ENCODE results near the gene DACT3.

DACT3 gene, protein sequence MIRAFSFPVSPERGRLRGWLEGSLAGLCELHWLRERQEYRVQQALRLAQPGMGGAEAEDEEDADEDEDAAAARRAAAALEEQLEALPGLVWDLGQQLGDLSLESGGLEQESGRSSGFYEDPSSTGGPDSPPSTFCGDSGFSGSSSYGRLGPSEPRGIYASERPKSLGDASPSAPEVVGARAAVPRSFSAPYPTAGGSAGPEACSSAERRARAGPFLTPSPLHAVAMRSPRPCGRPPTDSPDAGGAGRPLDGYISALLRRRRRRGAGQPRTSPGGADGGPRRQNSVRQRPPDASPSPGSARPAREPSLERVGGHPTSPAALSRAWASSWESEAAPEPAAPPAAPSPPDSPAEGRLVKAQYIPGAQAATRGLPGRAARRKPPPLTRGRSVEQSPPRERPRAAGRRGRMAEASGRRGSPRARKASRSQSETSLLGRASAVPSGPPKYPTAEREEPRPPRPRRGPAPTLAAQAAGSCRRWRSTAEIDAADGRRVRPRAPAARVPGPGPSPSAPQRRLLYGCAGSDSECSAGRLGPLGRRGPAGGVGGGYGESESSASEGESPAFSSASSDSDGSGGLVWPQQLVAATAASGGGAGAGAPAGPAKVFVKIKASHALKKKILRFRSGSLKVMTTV

DNA sequence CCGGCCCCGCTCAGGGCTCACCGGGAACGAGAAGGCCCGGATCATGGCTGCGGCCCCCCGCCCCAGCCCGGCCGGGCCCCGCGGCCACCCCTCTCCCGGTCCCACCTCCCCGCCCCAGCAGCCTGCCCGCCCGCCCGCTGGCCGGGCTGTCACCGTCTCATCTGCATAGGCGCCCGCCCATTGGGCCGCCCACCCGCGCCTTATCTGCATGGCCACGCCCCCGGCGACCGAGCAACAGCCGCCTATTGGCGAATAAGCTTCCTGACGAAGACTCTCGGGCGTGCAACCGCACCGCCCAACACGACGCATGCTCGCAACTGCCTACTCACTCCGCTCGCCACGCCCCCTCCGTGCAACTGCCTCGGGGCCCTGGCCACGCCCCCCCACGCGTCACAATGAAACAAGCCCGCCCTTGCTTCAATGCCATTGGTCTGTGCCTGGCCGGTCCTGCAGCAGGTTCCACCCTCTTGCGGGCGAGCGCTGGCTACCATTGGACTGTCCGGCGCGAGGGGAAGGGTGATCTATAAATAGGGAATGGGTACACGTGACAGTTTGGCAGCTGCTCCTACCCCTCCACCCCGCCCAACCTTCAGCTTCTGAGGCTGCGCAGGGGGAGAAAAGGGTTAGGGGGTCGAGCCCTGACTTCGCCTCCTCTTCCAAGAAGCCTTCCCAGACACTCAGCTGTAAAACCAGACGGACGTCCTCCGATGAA is at the start of gene DACT3:
Gene DACT3 (minus strand): TSS at position 163 of the 712 bp plus-strand sequence. CDS start 118 bp downstream, at position 45.
- DNase-seq (ENCODE audit: low read depth, low spot score): peak; percentile 99

DNA sequence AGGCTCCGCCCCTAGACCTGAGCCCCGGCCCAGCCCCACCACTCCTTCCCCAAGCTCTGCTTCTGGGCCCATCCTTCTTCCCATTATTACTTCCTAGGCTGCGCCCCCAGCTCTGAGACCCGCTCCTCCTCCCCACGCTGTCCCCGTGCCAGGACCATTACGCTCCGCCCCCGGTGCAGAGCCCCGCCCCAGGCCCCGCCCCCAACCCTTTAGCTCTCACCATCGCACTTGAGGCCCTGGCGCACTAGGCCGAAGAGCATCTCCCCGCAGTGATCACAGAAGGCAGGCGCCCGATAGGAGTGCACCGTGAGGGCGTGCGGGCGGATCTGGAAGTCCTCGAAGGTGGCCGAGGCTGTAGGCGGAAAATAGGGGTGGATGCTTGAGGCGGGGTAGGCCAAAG is 49.7 kb upstream of the DACT3 start:
- DNase-seq (ENCODE audit: low read depth, low spot score): no peak

DNA sequence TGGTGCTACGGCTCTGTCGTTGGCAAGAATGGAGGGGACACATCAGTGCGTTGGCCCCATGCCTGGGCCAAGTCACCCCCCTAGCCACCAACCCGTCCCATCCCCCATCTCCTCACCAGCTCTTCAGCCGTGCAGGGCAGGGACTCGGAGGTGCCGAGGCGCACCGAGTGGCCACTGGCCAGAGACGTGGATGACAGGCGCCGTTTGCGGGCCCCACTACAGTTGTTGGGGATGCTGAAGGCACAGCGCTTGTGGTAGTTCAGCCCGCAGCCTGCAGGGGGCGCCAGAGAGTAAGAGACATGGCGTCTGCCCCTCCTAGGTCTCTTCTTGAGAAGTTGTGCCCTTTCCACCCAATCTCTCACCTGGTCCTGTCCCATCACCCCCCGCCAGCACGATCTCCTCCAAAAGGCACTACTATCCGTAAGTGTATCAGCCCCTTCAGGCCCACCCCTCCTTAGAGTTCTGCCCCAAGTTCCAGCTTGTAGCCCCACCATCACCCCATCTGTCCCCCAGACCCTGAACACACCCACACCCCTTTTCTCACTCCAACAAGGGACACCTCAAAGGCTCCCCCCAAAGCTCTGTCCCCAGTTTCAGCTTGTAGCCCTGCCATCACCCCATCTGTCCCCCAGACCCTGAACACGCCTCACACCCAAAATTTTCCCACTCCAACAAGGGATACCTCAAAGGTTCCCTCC is 43.5 kb upstream of the DACT3 start:
- peak; percentile 78 for DNase-seq (ENCODE audit: low read depth, low spot score)

DNA sequence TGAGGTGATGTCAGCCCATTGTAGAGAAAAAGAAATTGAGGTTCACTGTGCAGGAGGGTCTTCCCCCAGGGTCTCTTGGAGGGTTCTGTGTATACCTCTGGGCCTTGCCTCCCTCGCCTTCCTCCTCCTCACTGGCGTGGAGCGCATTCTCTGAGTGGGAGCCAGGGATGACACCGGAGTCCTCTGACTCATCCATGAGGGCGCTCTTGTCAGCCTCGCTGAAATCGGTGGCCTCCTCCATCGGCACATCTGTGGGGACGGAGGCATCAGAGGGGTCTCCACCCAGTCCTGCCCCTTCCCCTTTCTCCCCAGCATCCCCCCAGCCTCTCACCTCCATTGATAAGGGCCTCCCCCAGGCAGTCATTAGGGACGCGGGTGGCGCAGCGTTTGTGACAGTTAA is 39.7 kb upstream of the DACT3 start:
- no peak for DNase-seq (ENCODE audit: low read depth, low spot score)

DNA sequence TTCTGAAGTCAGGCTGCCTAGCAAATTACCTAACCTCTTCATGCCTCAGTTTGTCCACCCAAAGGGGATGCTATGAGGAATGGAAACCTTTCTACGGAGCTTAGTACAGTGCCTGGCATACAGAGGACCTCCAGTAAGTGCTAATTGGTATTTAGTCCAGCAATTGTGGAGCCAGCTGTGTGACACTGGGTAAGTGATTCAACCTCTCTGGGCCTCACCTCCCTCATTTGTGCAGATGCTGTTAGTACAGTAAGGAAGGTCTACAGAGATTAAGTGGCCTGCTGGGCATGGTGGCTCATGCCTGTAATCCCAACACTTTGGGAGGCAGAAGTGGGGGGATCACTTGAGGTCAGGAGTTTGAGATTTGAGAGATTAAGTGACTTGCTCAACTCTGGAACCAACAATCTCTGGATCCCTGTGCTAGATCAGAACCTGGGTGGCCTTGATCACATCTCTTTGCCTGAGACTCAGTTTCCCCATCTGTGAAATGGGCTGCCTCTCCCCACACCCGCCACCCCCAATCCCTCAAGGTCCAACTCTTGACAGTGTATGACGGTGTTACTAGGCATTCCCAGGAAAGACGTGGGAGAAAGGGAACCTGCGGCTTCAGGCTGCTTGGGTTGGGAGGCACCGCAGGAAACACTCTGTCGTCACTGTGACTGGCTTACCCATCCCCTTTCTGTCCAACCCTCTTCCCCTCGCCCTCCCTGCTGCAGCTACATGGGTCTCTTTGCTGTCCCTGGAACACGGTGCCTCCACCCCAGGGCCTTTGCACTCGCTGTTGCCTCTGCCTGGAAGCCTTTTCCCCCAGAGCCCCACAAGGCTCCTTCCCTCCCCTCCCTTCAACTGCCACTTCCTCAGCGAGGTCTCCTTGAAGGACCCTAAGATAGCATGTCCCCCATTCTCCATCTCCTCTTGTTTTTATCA is 37.7 kb upstream of the DACT3 start:
- no peak for DNase-seq (ENCODE audit: low read depth, low spot score)

DNA sequence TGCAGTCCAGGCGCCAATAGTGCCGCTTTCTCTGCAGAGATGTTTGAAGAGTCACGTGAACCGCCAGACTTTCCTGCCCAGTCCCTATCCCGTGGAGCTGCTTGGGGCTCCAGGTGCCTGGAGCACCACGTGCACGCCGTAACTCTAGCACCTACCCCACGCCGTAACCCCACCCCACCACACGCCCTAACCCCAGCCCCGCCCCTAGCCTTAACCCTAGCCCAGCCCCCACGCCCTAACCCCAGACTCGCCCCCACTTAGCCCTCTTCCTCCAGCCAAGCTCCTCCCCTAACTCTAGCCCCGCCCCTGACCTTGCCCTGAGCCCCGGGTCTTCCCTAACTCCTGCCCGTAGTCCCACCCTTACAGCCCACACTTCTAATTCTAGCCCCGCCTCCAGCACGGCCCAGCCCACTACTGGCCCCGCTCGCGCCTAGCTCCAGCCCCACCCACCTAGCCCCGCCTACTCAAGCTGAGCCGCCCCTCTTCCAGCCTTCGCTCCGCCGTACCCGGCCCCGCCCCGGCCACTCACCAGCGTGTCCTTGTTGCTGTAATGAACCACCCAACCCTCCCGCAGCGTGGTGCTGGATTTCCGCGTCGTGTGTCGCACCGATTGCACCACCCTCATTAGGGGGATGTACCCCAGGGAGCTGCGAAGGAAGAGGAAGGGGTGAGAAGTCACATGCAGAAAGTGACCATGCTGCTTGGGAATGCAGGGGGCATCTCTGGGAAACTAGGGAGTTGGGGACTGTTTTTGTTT is 36.4 kb upstream of the DACT3 start:
- no peak for DNase-seq (ENCODE audit: low read depth, low spot score)

DNA sequence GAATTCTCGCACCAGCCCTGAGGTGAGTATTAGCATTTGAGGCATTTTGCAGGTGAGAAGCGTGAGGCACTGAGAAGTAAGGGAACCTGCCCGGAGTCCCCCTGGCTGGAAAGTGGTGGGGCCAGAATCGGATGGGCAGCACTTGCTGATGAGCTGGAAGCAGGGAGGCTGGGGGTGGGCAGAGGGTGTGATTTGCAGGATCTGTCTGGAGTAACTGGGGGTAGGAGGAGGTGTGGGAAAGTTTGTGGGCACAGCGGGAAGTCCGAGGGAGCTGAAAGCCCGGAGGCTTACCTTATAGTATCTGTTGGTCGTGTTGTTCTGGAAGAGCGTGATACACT is 35.9 kb upstream of the DACT3 start:
- no peak for DNase-seq (ENCODE audit: low read depth, low spot score)

DNA sequence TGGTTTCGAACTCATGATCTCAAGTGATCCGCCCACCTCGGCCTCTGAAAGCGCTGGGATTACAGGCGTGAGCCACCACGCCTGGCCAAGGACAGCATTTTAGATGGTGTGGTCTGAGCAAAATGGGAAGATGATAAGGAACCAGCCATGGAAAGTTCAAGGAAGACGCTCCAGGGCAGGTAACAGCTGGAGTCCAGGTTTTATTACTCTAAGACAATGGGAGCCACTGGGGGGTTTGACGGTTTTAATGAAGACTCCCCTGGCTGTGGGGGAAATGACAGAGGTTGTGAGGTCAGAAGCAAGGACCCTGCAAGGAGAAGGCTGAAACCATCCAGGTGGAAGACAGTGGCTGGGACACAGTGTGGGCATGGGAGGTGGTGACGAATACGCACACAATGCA is 35.1 kb upstream of the DACT3 start:
- no peak for DNase-seq (ENCODE audit: low read depth, low spot score)

DNA sequence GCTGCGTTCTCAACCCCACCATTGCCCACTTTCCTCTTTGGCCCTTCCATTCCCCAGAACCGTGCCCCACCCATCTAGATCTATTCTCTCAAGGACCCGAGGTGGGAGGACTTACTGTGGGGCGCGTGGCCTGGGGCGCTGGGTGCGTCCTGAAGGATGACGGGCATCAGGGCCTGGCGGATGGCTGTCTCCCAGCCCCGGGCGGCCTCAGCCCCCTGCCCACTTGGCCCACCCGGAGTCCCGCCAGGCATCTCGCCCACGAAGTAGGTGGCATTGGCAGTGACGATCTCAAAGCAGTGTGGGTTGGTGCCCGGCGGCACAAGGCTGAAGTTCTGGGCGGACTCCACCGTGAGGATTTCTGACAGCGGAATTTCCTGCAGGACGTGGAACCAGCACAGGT is 32.8 kb upstream of the DACT3 start:
- DNase-seq (ENCODE audit: low read depth, low spot score): no peak

DNA sequence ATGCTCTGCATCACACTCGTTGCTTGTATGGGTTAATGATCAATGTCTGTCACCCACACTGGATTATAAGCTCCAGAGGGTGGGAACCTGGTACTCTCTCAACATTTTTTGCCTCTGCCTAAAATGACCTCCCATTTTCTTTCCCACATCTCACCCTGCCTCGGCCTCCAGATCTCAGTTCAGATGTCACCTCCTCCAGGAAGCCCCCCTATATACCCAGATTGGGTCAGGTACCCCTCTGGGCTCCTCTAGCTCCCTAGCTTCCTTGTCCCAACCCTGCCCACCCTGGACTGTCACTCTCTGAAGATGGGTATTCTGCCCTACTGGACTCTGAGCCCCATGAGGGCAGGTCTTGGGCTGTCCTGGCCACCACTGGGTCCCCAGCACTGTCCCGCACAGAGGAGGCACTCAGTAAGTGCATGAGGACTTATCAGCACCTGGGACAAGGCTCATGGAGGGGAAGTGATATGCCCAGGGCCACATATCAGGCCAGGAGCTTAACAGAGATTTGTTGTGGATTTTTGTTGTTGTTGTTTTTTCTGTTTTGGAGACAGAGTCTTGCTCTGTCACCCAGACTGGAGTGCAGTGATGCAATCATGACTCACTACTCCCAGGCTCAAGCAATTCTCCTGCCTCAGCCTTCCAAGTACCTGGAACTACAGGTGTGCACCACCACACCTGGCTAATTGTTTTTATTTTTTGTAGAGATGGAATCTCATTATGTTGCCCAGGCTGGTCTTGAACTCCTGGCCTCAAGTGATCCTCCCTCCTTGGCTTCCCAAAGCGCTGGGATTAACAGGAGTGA is 32.1 kb upstream of the DACT3 start:
- no peak for DNase-seq (ENCODE audit: low read depth, low spot score)

DNA sequence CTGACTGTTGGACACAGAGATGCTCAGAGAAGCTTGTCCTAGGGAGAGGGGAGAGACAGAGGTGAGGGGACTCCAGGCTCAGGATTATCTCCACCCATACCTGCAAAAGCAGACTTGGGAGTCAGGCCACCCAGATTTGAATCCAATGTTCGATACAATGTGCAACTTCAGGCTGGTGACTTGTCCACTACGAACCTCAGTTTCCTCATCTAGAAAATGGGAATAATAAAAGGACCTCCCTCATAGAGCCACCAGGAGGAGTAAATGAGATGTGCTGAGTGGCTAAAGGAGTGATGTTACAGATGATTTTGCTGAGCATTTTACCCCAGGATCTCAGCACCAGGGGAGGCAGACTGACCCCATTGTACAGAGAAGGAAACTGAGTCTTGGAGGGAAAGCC is 31.0 kb upstream of the DACT3 start:
- DNase-seq (ENCODE audit: low read depth, low spot score): no peak

DNA sequence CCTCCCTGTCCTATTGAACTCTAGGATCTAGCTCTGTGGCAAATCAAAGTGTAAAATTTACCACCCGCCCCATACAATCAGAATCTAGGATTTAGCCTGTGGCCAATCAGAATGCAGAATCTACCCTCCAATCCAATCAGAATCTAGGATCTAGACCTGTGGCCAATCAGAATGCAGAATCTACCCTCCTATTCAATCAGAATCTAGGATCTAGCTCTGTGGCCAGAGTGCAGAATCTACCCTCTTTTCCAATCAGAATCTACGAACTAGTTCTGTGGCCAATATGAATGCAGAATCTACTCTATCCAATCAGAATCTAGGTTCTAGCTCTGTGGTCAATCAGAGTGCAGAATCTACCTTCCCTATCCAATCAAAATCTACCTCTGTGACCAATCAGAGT is 30.1 kb upstream of the DACT3 start:
- no peak for DNase-seq (ENCODE audit: low read depth, low spot score)

DNA sequence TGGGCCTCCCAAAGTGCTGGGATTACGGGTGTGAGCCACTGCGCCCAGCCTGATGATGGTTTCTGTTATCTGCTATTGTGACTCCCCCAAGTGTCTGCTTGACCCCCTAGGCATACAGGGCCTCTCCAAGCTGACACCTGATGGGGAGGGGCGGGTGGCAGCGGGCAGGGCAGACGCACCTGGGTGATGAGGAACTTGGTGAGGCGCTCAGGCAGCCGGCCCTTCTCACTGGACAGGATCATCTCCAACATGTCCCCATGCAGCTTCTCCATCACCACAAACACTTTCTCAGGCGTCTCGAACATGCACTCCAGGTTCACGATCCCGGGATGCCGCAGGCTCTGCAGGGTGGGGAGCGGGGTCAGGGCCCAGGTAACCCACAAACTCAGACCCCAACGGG is 28.4 kb upstream of the DACT3 start:
- DNase-seq (ENCODE audit: low read depth, low spot score): no peak

DNA sequence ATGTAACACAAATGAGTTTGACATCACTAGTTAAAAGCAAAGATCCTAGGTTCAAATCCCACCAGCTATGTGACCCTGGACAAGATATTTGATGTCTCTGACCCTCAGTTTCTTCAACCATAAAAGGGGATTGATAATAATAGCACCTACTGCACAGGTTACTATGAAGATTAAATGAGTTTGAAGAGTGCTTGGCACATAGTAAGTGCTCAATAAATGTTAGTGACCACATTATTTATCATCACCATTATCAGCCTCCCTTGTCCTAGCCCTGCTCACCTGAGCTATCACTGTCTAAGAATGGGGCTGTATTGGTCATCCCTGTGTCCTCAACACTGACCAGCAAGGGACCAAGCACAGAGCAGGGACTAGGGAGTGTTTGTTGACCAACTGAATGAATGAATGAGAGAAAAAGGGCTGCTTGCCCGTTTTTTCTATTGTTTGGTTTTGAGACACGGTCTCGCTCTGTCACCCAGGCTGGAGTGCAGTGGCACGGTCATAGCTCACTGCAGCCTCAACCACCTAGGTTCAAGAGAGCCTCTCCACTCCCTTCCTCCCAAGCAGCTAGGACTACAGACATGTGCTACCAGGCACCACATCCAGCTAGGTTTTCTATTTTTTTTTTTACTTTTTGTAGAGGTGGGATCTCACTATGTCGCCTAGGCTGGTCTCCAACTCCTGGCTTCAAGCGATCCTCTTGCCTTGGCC is 26.6 kb upstream of the DACT3 start:
- DNase-seq (ENCODE audit: low read depth, low spot score): no peak

DNA sequence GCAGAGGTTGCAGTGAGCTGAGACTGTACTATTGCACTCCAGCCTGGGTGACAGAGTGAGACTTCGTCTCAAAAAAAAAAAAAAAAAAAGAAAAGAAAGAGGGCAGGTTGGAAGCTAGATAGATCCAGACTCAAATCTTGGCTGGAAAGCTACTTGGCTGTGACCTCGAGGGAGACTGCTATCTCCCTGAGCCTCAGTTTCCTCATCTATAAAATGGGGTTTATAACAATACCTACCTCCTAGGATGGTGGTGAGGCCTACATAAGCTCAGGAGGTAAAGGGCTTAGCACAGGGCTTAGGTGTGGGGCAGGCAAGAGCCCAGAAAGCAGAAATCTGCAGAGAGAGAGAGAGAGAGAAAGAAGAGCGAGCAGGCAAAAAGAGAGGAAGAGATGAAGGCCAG is 24.2 kb upstream of the DACT3 start:
- no peak for DNase-seq (ENCODE audit: low read depth, low spot score)

DNA sequence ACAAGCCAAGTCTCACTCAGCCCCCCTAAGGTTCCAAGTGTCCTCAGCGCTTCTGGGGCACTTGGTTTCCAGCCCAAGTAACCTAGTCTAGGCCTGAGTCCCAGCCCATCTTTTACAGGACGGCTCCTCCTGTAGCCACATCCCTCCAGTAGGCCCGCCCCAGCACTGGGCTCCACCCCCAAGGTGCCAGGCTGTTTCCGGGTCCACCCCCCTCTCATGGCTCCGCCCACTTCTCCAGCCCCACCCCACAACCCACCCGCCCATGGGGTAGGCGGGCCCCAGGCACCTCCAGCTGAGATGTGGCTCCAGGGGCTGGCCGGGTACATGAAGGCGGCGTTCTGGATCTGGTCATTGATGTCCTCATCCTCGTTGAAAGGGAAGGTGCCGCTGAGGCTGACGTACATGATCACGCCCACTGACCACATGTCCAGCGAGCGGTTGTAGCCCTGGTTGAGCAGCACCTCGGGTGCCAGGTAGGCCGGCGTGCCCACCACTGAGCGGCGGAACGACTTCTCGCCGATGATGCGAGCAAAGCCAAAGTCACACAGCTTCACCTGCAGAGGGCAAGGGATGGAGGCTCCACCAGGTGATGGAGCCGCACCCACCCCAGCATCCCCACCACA is 17.2 kb upstream of the DACT3 start:
- no peak for DNase-seq (ENCODE audit: low read depth, low spot score)

DNA sequence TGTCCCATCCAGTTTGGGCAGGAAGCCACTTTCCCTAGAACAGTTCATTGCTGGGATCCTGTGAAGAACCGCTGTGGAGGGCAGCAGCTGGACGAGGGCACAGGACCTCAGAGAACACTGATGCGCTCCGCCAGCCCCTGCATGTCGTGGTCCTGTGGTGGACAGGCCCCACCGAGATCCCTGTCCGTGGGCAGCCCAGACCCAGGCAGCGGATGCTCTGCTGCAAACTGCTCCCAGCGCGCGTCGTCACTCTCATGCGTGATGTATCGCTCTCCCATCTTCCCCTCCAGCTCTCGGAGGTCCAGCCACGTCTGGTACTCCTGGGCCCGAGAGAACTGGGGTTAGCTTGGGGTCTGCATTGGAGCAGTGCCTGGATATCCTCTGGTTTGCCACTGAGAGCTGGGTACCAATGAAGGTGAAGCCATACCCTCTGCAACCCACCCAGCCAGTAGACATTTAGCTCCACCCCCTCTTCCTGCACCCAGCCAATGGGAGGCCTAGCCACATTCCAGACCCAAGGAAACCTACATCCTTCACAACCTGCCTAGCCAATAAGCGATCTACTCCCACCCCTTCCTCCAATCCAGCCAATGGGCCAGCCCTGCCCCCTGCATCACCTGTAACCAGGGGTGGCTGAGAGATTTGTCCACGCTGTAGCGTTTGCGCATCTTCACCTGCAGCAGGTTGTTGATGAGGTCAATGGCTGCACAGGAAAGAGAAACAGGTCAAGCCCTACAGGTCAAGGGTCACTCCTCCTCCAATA is 13.6 kb upstream of the DACT3 start:
- no peak for DNase-seq (ENCODE audit: low read depth, low spot score)

DNA sequence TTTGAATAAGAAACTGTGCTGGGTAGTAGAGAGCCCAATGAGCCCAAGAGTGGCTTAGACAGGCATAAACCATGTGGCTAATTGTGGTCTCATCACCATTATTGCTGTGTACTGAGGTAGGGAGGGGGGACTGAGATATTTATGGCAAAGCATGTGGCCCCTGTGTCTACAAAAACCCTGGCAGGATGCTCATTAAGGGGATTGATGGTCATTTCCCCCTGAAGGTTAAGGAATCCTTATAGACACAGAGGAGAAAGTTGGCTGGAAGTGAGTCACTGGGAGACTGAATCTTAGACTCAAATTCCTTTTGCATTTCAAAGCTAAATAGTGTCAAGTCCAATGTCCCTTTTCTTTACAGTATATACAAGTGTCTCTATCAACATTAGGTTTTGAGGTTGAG is 9.8 kb upstream of the DACT3 start:
- DNase-seq (ENCODE audit: low read depth, low spot score): no peak

Measured in activated CD4-positive, CD25-positive, alpha-beta regulatory T cell treated with anti-CD3 and anti-CD28 coated beads, Interleukin-2, amount 50 U/mL, for 16 hours (primary cell).